Activated B cell treated with CpG ODN at 0.5 μM for 24 hours (primary cell): ENCODE measurements around the gene ZIK1. TPM values are rescaled to one million over a fixed set of nuclear protein-coding genes. Genes with fewer than 3 reads are reported as not detected.

Experiments used
- ATAC-seq: fragments of 200-7000 bp; cut with Tn5 transposase; one replicate; pipeline ENCODE4 v1.10.0; 2021; ENCODE audit warnings: low read depth, mild to moderate bottlenecking, moderate library complexity
- CTCF ChIA-PET: fragments of 350-600 bp; sonication (Branson Sonifier 250); formaldehyde crosslinking; loops from one replicate; lab custom pipeline; 2021; ENCODE audit warnings: antibody characterized with exemption; lab: Charles Lee
- POLR2A ChIA-PET: fragments of 350-600 bp; sonication (Branson Sonifier 250); formaldehyde crosslinking; loops from one replicate; lab custom pipeline; 2021; ENCODE audit warnings: antibody characterized with exemption; lab: Charles Lee
- DNase-seq: peaks from one replicate; pipeline ENCODE4 v3.0.0; 2022
- H3K27ac Mint-ChIP-seq: one replicate; pipeline ENCODE4 v1.8.0; 2020; ENCODE audit warnings: mixed read lengths
- H3K27me3 Mint-ChIP-seq: one replicate; pipeline ENCODE4 v1.8.0; 2021; ENCODE audit warnings: mixed read lengths
- H3K36me3 Mint-ChIP-seq: one replicate; pipeline ENCODE4 v1.8.0; 2021; ENCODE audit warnings: low read depth, mixed read lengths
- H3K4me1 Mint-ChIP-seq: one replicate; pipeline ENCODE4 v1.8.0; 2021; ENCODE audit warnings: mixed read lengths
- H3K4me3 Mint-ChIP-seq: one replicate; pipeline ENCODE4 v1.8.0; 2020; ENCODE audit warnings: mild to moderate bottlenecking, mixed read lengths
- H3K9me3 Mint-ChIP-seq: one replicate; pipeline ENCODE4 v1.8.0; 2020; ENCODE audit warnings: mixed read lengths
- intact Hi-C: fragments of 100-400 bp; cut with micrococcal nuclease; formaldehyde crosslinking; loops from one replicate; pipeline ENCODE4 v1.15.1; 2024
- total RNA-seq: library from RNA; stranded (reverse); gene quantifications from 2 replicates; pipeline ENCODE4 v1.2.3, GENCODE V29; 2022
- TF ChIP-seq, protein P1 (sequence below): fragments of 200-600 bp; IDR thresholded peaks from one replicate; pipeline ENCODE4 v1.8.0; 2022; ENCODE audit warnings: antibody characterized with exemption, mild to moderate bottlenecking

The ZIK1 gene
- total RNA-seq: 16.2 and 18.1 TPM in 2 replicates

GRCh38 chr19:57583521-57584416 is at the start of gene ZIK1:
Gene ZIK1 (plus strand): TSS chr19:57584145. CDS start chr19:57584357, 212 bp downstream.
- CTCF ChIA-PET: no interaction called here
- POLR2A ChIA-PET: interaction anchor here (0.8 to 1.7 kb wide), 9 partner anchors 25 to 599 kb away, joined by 3 to 5 read pairs (median 3); partner anchors contain the start of genes ZNF134, ZNF211, ZNF274 and ZNF329
- Mint-ChIP-seq H3K27me3 (no peaks in the 10 kb centered on the region), H3K27ac (peak within 1 kb of the TSS; percentile 87), H3K4me1 (peaks cover 27% of the 10 kb centered on the region), H3K9me3 (peaks cover 31% of the 10 kb centered on the region), H3K36me3 (peaks cover 38% of the 10 kb centered on the region), H3K4me3 (peak within 1 kb of the TSS; percentile 91)
- DNase-seq (peak; percentile 75), ATAC-seq (peak; percentile 88)
- intact Hi-C loops: loop anchor here (1.0 to 5.0 kb wide), 5 partner anchors 16 to 364 kb away; partner anchors contain the start of genes ZNF134, ZNF256, ZNF530 and ZNF548
- TF ChIP-seq, protein P1, sequence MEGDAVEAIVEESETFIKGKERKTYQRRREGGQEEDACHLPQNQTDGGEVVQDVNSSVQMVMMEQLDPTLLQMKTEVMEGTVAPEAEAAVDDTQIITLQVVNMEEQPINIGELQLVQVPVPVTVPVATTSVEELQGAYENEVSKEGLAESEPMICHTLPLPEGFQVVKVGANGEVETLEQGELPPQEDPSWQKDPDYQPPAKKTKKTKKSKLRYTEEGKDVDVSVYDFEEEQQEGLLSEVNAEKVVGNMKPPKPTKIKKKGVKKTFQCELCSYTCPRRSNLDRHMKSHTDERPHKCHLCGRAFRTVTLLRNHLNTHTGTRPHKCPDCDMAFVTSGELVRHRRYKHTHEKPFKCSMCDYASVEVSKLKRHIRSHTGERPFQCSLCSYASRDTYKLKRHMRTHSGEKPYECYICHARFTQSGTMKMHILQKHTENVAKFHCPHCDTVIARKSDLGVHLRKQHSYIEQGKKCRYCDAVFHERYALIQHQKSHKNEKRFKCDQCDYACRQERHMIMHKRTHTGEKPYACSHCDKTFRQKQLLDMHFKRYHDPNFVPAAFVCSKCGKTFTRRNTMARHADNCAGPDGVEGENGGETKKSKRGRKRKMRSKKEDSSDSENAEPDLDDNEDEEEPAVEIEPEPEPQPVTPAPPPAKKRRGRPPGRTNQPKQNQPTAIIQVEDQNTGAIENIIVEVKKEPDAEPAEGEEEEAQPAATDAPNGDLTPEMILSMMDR: no peak

- peaks cover 68% of the 10 kb centered on the region for H3K9me3 Mint-ChIP-seq
- H3K27me3 Mint-ChIP-seq: no peaks in the 10 kb centered on the region
- ATAC-seq: no peak
- TF ChIP-seq, protein P1: no peak
- intact Hi-C loops: no loop called here
- DNase-seq: no peak
- no peak overlapping the region for H3K27ac Mint-ChIP-seq
- CTCF ChIA-PET: no interaction called here
- POLR2A ChIA-PET: no interaction called here
- H3K4me3 Mint-ChIP-seq: no peak overlapping the region
- H3K4me1 Mint-ChIP-seq: no peaks in the 10 kb centered on the region
- peaks cover 95% of the 10 kb centered on the region for H3K36me3 Mint-ChIP-seq
Measured at GRCh38 chr19:57537953-57538547, 45.9 kb upstream of the ZIK1 start.

DNA sequence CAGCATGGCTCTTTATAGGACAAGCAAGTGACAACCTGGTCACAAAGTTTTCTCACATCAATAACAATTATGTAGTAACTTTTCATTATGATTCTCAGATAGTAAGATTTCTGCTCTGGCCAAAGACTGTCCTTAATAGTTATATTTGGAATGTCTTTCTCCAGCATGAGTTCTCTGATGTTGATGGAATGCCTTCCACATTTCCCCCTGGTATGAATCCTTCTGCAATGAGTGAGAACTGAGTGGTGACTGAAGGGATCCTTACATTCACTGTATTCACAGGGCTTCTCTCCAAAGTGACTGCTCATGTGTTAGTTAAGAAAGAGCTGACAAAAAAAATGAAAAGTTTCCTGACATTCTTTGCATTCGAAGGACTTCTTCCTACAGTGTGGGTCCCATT is 37.4 kb upstream of the ZIK1 start:
- no peak overlapping the region for H3K4me3 Mint-ChIP-seq
- no peak overlapping the region for H3K27ac Mint-ChIP-seq
- CTCF ChIA-PET: no interaction called here
- peaks cover 91% of the 10 kb centered on the region for H3K36me3 Mint-ChIP-seq
- POLR2A ChIA-PET: no interaction called here
- H3K27me3 Mint-ChIP-seq: no peaks in the 10 kb centered on the region
- H3K4me1 Mint-ChIP-seq: no peaks in the 10 kb centered on the region
- H3K9me3 Mint-ChIP-seq: peaks cover 59% of the 10 kb centered on the region
- DNase-seq (no peak), ATAC-seq (no peak)
- TF ChIP-seq, protein P1: no peak
- intact Hi-C loops: no loop called here

DNA sequence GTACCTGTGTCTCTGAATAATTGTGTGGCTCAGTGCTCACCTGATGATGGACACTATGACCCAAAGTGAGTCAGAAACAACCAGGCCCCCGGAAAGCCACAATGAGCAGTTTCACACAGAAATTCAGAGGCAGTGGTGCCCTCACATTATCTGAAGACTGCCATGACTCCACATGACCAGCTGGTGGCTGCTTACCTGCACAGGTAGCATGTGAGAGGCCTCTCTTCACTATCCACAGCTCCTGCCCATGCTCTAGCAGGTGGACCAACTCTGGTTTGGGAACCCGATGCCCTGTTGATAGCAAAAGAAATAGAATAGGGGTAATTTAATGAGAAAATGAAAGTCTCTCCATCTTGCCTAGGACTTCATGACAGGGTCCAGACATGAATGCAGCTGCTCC is 31.5 kb upstream of the ZIK1 start:
- Mint-ChIP-seq H3K9me3 (peaks cover 39% of the 10 kb centered on the region), H3K27ac (no peak overlapping the region), H3K36me3 (peaks cover 91% of the 10 kb centered on the region), H3K4me1 (peaks cover 2% of the 10 kb centered on the region), H3K27me3 (no peaks in the 10 kb centered on the region), H3K4me3 (no peak overlapping the region)
- TF ChIP-seq, protein P1: no peak
- DNase-seq (no peak), ATAC-seq (no peak)
- ChIA-PET POLR2A (no interaction called here), CTCF (no interaction called here)
- intact Hi-C loops: no loop called here

GRCh38 chr19:57557659-57558058 is 26.3 kb upstream of the ZIK1 start:
- intact Hi-C loops: no loop called here
- no peaks in the 10 kb centered on the region for H3K27me3 Mint-ChIP-seq
- TF ChIP-seq, protein P1: no peak

More at GRCh38 chr19:57557659-57558058, 26.3 kb upstream of the ZIK1 start:
- ChIA-PET POLR2A (no interaction called here), CTCF (no interaction called here)
- peaks cover 52% of the 10 kb centered on the region for H3K36me3 Mint-ChIP-seq
- H3K27ac Mint-ChIP-seq: no peak overlapping the region
- H3K4me3 Mint-ChIP-seq: peak overlapping the region; percentile 92
- DNase-seq (no peak), ATAC-seq (no peak)
- peaks cover 33% of the 10 kb centered on the region for H3K4me1 Mint-ChIP-seq
- peaks cover 13% of the 10 kb centered on the region for H3K9me3 Mint-ChIP-seq
